Measurements from ENCODE around the gene TCF7L1. TPM values are rescaled to one million over a fixed set of nuclear protein-coding genes. Genes with fewer than 3 reads are reported as not detected.
A peak's percentile ranks its signal among the peaks of the same experiment; 100 is the strongest.
"Not testable (repeated sequence)": the region's sequence is repeated elsewhere in the genome, so short reads cannot be mapped to it uniquely, and the experiment has no call there.

TCF7L1 gene
- total RNA-seq, 1 donor from 2014 or later: 48.3 TPM

- H3K27me3 Mint-ChIP-seq (ENCODE audit: low read depth): peaks cover 9% of the 10 kb centered on the region
- H3K27ac Mint-ChIP-seq: no peak overlapping the region
- H3K4me3 Mint-ChIP-seq: no peak overlapping the region
- no peaks in the 10 kb centered on the region for H3K36me3 Mint-ChIP-seq
- TF ChIP-seq, protein P1, sequence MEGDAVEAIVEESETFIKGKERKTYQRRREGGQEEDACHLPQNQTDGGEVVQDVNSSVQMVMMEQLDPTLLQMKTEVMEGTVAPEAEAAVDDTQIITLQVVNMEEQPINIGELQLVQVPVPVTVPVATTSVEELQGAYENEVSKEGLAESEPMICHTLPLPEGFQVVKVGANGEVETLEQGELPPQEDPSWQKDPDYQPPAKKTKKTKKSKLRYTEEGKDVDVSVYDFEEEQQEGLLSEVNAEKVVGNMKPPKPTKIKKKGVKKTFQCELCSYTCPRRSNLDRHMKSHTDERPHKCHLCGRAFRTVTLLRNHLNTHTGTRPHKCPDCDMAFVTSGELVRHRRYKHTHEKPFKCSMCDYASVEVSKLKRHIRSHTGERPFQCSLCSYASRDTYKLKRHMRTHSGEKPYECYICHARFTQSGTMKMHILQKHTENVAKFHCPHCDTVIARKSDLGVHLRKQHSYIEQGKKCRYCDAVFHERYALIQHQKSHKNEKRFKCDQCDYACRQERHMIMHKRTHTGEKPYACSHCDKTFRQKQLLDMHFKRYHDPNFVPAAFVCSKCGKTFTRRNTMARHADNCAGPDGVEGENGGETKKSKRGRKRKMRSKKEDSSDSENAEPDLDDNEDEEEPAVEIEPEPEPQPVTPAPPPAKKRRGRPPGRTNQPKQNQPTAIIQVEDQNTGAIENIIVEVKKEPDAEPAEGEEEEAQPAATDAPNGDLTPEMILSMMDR (IDR thresholded peaks at IDR 0.05; ENCODE audit: unreplicated experiment): no peak
- no peak for DNase-seq (ENCODE audit: low spot score in 2 of 2, unreplicated experiment in 2 of 2)
- H3K4me1 Mint-ChIP-seq: no peaks in the 10 kb centered on the region
- H3K9me3 Mint-ChIP-seq: no peaks in the 10 kb centered on the region
These were observed 13.3 kb upstream of the TCF7L1 start for GRCh38 chr2:85119900-85120299.

DNA sequence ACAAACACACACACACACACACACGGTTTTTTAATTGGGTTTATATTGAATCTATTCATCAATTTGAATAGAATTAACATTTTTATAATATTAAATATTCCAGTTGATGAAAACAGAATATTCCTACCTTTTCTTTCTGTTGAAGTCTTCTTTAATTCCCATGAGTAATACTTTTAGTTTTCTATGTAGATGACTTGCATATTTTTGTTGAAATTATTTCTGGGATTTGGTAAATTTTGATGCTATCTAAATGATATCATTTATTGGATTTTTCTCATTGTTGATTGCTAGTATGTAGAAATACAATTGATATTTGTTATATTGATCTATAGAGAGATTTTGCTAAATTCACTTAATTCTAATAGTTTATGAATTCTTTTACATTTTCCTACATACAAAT, 12.8 kb upstream of the TCF7L1 start:
- TF ChIP-seq, protein P1 (IDR thresholded peaks at IDR 0.05; ENCODE audit: unreplicated experiment): no peak
- Mint-ChIP-seq H3K27ac (no peak overlapping the region), H3K4me1 (no peaks in the 10 kb centered on the region), H3K27me3 (ENCODE audit: low read depth) (peaks cover 5% of the 10 kb centered on the region), H3K36me3 (no peaks in the 10 kb centered on the region), H3K4me3 (no peak overlapping the region), H3K9me3 (no peaks in the 10 kb centered on the region)
- no peak for DNase-seq (ENCODE audit: low spot score in 2 of 2, unreplicated experiment in 2 of 2)

GRCh38 chr2:85126462-85126861, 6.7 kb upstream of the TCF7L1 start:
- not testable (repeated sequence) for DNase-seq (ENCODE audit: low spot score in 2 of 2, unreplicated experiment in 2 of 2); H3K36me3 Mint-ChIP-seq; H3K4me1 Mint-ChIP-seq; H3K27me3 Mint-ChIP-seq (ENCODE audit: low read depth); H3K27ac Mint-ChIP-seq; H3K9me3 Mint-ChIP-seq; H3K4me3 Mint-ChIP-seq

DNA sequence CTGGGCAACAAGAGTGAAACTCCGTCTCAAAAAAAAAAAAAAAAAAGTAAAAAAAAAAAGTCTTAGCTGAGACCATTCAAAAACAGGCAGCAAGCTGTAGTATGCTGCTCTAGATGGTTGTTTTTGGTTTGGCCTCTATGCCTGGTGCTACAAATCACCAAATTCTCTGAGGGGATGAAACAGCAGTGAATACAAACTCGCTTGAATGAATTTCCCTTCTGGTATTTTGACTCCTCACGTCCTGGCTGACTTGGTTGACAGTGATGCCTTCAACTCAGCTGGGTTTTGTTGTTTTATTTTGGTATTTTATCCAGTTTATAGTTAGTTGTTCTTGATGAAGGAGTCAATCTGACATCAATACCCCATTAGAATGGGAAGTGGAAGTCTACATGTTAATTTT, 3.3 kb upstream of the TCF7L1 start:
- no peaks in the 10 kb centered on the region for H3K36me3 Mint-ChIP-seq
- TF ChIP-seq, protein P1 (IDR thresholded peaks at IDR 0.05; ENCODE audit: unreplicated experiment): no peak
- peaks cover 2% of the 10 kb centered on the region for H3K4me1 Mint-ChIP-seq
- H3K4me3 Mint-ChIP-seq: no peak overlapping the region
- H3K27ac Mint-ChIP-seq: no peak overlapping the region
- H3K9me3 Mint-ChIP-seq: no peaks in the 10 kb centered on the region
- H3K27me3 Mint-ChIP-seq (ENCODE audit: low read depth): no peaks in the 10 kb centered on the region
- no peak for DNase-seq (ENCODE audit: low spot score in 2 of 2, unreplicated experiment in 2 of 2)

DNA sequence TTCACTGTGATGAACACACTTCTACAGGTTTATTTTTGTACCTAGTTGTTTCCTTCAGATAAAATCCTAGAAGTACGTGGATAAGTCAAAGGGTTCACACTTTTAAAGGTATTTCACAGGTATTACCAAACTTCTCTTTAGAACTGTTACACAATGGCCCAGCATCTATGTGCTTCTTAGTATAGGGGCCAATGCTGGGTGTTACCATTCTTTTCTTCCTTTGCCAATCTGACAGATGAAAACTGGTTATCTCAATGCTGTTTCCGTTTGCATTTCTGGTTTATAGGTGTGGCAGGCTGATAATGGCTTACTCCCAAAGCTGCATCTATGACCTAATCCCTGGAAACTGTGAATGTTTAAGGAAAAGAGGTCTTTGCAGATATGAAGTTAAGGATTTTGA, 2.8 kb upstream of the TCF7L1 start:
- DNase-seq (ENCODE audit: low spot score in 2 of 2, unreplicated experiment in 2 of 2): no peak
- no peaks in the 10 kb centered on the region for H3K36me3 Mint-ChIP-seq
- H3K4me3 Mint-ChIP-seq: no peak overlapping the region
- no peaks in the 10 kb centered on the region for H3K9me3 Mint-ChIP-seq
- H3K4me1 Mint-ChIP-seq: peaks cover 4% of the 10 kb centered on the region
- H3K27ac Mint-ChIP-seq: no peak overlapping the region
- no peaks in the 10 kb centered on the region for H3K27me3 Mint-ChIP-seq (ENCODE audit: low read depth)
- TF ChIP-seq, protein P1 (IDR thresholded peaks at IDR 0.05; ENCODE audit: unreplicated experiment): no peak

DNA sequence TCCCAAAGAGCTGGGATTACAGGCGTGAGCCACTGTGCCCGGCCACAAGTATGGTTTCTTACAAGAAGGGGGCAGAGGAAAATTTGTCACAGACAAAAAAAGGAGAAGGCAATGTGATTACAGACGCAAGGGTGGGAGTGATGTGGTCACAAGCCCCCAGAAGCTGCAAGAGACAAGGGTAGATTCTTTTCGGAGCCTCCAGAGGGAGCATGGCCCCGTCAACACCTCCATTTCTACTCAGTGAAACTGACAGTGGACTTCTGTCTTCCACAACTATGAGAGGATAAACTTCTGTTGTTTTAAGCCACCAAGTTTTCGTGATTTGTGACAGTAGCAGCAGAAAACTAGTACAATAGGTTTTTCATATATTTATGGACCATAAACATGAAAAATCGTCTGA, 2.1 kb upstream of the TCF7L1 start:
- Mint-ChIP-seq H3K27ac (no peak overlapping the region), H3K27me3 (ENCODE audit: low read depth) (no peaks in the 10 kb centered on the region)
- DNase-seq (ENCODE audit: low spot score in 2 of 2, unreplicated experiment in 2 of 2): no peak

More for the DNA sequence above, 2.1 kb upstream of the TCF7L1 start:
- H3K9me3 Mint-ChIP-seq: no peaks in the 10 kb centered on the region
- TF ChIP-seq, protein P1 (IDR thresholded peaks at IDR 0.05; ENCODE audit: unreplicated experiment): peak; percentile 23
- no peaks in the 10 kb centered on the region for H3K36me3 Mint-ChIP-seq
- peaks cover 10% of the 10 kb centered on the region for H3K4me1 Mint-ChIP-seq
- no peak overlapping the region for H3K4me3 Mint-ChIP-seq

Data from mesothelial cell of epicardium (in vitro differentiated cells).